HEK293 (cell line): ENCODE data around the gene KATNA1.

ENCODE experiments used
- BCL11A ChIP-seq: fragments of 450-650 bp; formaldehyde crosslinking; IDR thresholded peaks from 2 replicates; pipeline ENCODE4 v1.5.1; 2016; ENCODE audit warnings: low read depth, missing biosample characterization, missing genetic modification characterization
- GLI4 ChIP-seq: fragments of 450-650 bp; formaldehyde crosslinking; IDR thresholded peaks from 2 replicates; pipeline ENCODE4 v1.5.1; 2016; ENCODE audit warnings: missing biosample characterization, missing genetic modification characterization
- HOXA7 ChIP-seq: sonication (generic); formaldehyde crosslinking; IDR thresholded peaks from 2 replicates; pipeline ENCODE4 v1.8.1; 2022; ENCODE audit warnings: missing genetic modification reagents, borderline replicate concordance
- HOXC10 ChIP-seq: sonication (generic); formaldehyde crosslinking; IDR thresholded peaks from 2 replicates; pipeline ENCODE4 v1.8.1; 2023; ENCODE audit warnings: mild to moderate bottlenecking, missing genetic modification reagents
- KLF1 ChIP-seq: fragments of 450-650 bp; formaldehyde crosslinking; IDR thresholded peaks from 2 replicates; pipeline ENCODE4 v1.5.1; 2016; ENCODE audit warnings: missing biosample characterization, missing genetic modification characterization
- MYNN ChIP-seq: fragments of 450-650 bp; formaldehyde crosslinking; IDR thresholded peaks from 2 replicates; pipeline ENCODE4 v1.5.1; 2016; ENCODE audit warnings: missing biosample characterization, missing genetic modification characterization, borderline replicate concordance
- YY1 ChIP-seq: fragments of 450-650 bp; formaldehyde crosslinking; IDR thresholded peaks from 2 replicates; pipeline ENCODE4 v1.5.1; 2018; ENCODE audit warnings: missing biosample characterization, missing genetic modification characterization
- YY2 ChIP-seq: fragments of 450-650 bp; formaldehyde crosslinking; IDR thresholded peaks from 2 replicates; pipeline ENCODE4 v1.5.1; 2016; ENCODE audit warnings: missing biosample characterization, missing genetic modification characterization
- ZBTB17 ChIP-seq: fragments of 450-650 bp; formaldehyde crosslinking; IDR thresholded peaks from 2 replicates; pipeline ENCODE4 v1.5.1; 2016; ENCODE audit warnings: missing biosample characterization, missing genetic modification characterization
- ZBTB8A ChIP-seq: fragments of 450-650 bp; formaldehyde crosslinking; IDR thresholded peaks from 2 replicates; pipeline ENCODE4 v1.5.1; 2016; ENCODE audit warnings: missing biosample characterization, missing genetic modification characterization
- ZEB2 ChIP-seq: fragments of 450-650 bp; formaldehyde crosslinking; IDR thresholded peaks from 2 replicates; pipeline ENCODE4 v1.5.1; 2016; ENCODE audit warnings: missing biosample characterization, missing genetic modification characterization
- ZNF155 ChIP-seq: fragments of 450-650 bp; formaldehyde crosslinking; IDR thresholded peaks from 2 replicates; pipeline ENCODE4 v1.5.1; 2016; ENCODE audit warnings: missing biosample characterization, missing genetic modification characterization
- ZNF157 ChIP-seq: fragments of 450-650 bp; formaldehyde crosslinking; IDR thresholded peaks from 2 replicates; pipeline ENCODE4 v1.5.1; 2016; ENCODE audit warnings: missing biosample characterization, missing genetic modification characterization
- ZNF16 ChIP-seq: fragments of 450-650 bp; formaldehyde crosslinking; IDR thresholded peaks from 2 replicates; pipeline ENCODE4 v1.5.1; 2016; ENCODE audit warnings: low read depth, missing biosample characterization, missing genetic modification characterization
- ZNF175 ChIP-seq: fragments of 450-650 bp; formaldehyde crosslinking; IDR thresholded peaks from 2 replicates; pipeline ENCODE4 v1.5.1; 2016; ENCODE audit warnings: missing biosample characterization, missing genetic modification characterization
- ZNF184 ChIP-seq: fragments of 450-650 bp; IDR thresholded peaks from 2 replicates; pipeline ENCODE4 v1.5.1; 2018; ENCODE audit warnings: missing biosample characterization, mild to moderate bottlenecking, missing genetic modification characterization
- ZNF24 ChIP-seq: fragments of 450-650 bp; formaldehyde crosslinking; IDR thresholded peaks from 2 replicates; pipeline ENCODE4 v1.5.1; 2016; ENCODE audit warnings: missing biosample characterization, missing genetic modification characterization
- ZNF311 ChIP-seq: fragments of 450-650 bp; formaldehyde crosslinking; IDR thresholded peaks from 2 replicates; pipeline ENCODE4 v1.5.1; 2017; ENCODE audit warnings: missing biosample characterization, missing genetic modification characterization, borderline replicate concordance
- ZNF404 ChIP-seq: fragments of 450-650 bp; formaldehyde crosslinking; IDR thresholded peaks from 2 replicates; pipeline ENCODE4 v1.5.1; 2017; ENCODE audit warnings: missing biosample characterization, missing genetic modification characterization
- ZNF510 ChIP-seq: fragments of 450-650 bp; formaldehyde crosslinking; IDR thresholded peaks from 2 replicates; pipeline ENCODE4 v1.5.1; 2018; ENCODE audit warnings: mild to moderate bottlenecking, missing genetic modification characterization, missing biosample characterization; ENCODE audit not compliant: insufficient replicate concordance
- ZNF514 ChIP-seq: fragments of 450-650 bp; formaldehyde crosslinking; IDR thresholded peaks from 2 replicates; pipeline ENCODE4 v1.5.1; 2016; ENCODE audit warnings: missing biosample characterization, missing genetic modification characterization
- ZNF529 ChIP-seq: fragments of 450-650 bp; formaldehyde crosslinking; IDR thresholded peaks from 2 replicates; pipeline ENCODE4 v1.5.1; 2017; ENCODE audit warnings: missing genetic modification characterization, missing biosample characterization; ENCODE audit not compliant: insufficient replicate concordance
- ZNF558 ChIP-seq: fragments of 450-650 bp; formaldehyde crosslinking; IDR thresholded peaks from 2 replicates; pipeline ENCODE4 v1.5.1; 2016; ENCODE audit warnings: missing biosample characterization, missing genetic modification characterization
- ZNF561 ChIP-seq: fragments of 450-650 bp; IDR thresholded peaks from 2 replicates; pipeline ENCODE4 v1.5.1; 2018; ENCODE audit warnings: missing biosample characterization, missing genetic modification characterization, borderline replicate concordance
- ZNF707 ChIP-seq: fragments of 450-650 bp; formaldehyde crosslinking; IDR thresholded peaks from 2 replicates; pipeline ENCODE4 v1.5.1; 2016; ENCODE audit warnings: missing biosample characterization, missing genetic modification characterization
- ZNF792 ChIP-seq: fragments of 450-650 bp; formaldehyde crosslinking; IDR thresholded peaks from 2 replicates; pipeline ENCODE4 v1.5.1; 2016; ENCODE audit warnings: missing biosample characterization, missing genetic modification characterization
- ZNF830 ChIP-seq: fragments of 450-650 bp; IDR thresholded peaks from 2 replicates; pipeline ENCODE4 v1.5.0; 2018; ENCODE audit warnings: missing biosample characterization, missing genetic modification characterization, low read depth, mild to moderate bottlenecking, moderate library complexity
- TF ChIP-seq, protein P1 (sequence below): fragments of 450-650 bp; formaldehyde crosslinking; IDR thresholded peaks from 2 replicates; pipeline ENCODE4 v1.5.1; 2016; ENCODE audit warnings: missing biosample characterization, missing genetic modification characterization
- TF ChIP-seq, protein P2 (sequence below): fragments of 450-650 bp; formaldehyde crosslinking; IDR thresholded peaks from 2 replicates; pipeline ENCODE4 v1.5.1; 2016; ENCODE audit warnings: missing biosample characterization, missing genetic modification characterization
- TF ChIP-seq, protein P3 (sequence below): fragments of 450-650 bp; formaldehyde crosslinking; IDR thresholded peaks from 2 replicates; pipeline ENCODE4 v1.5.1; 2016; ENCODE audit warnings: missing biosample characterization, missing genetic modification characterization
- TF ChIP-seq, protein P4 (sequence below): fragments of 450-650 bp; formaldehyde crosslinking; IDR thresholded peaks from 2 replicates; pipeline ENCODE4 v1.5.1; 2016; ENCODE audit warnings: missing biosample characterization, missing genetic modification characterization
- TF ChIP-seq, protein P5 (sequence below): fragments of 450-650 bp; formaldehyde crosslinking; IDR thresholded peaks from 2 replicates; pipeline ENCODE4 v1.5.1; 2017; ENCODE audit warnings: missing biosample characterization, missing genetic modification characterization

KATNA1 gene

DNA sequence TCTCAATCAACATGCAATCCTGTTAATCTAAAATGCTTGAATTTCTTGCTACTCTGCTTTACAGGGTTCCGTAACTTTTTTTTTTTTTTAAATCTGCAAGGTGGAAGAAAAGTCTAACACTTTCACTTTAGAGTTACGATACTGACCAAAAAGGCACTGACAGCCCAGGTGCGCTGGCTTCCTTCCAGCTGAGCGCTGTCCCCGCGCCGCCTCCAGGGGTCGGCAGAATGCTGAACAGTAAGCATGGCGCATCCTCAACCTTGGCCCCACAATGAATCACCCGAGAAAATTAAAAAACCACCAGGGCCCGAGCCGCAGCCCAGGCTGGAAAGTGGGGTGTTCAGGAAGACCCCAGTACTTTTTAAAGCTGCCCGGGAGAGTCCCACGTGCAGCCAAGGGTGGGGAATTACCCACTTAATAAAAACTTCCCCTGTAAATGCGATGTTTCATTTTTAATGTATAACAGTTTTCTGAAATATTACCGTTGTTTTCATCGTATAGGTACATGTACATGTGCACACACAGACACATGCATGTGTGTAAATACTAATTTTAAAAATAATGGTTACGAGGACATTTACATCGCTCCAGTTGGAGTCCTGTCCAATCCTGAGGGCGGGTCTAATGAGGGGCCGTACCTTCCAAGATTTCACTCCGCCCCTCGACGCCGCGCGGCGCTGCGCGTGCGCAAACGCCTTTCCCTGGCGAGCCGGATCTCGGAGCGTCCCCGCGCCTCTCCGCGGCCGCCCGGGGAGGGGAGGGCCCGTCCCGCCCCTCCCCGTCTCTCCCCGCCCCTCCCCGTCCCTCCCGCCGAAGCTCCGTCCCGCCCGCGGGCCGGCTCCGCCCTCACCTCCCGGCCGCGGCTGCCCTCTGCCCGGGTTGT, 82.7 kb downstream of the KATNA1 start, which contains the start of gene GINM1 (continued):
- no peak for TF ChIP-seq MYNN (tag by site-specific recombination)
- TF ChIP-seq ZBTB17 (tag by site-specific recombination), result peak; percentile 45; the same call in 1 of the 2 replicates
- peak; percentile 56; the same call in 1 of the 2 replicates for TF ChIP-seq ZNF561 (tag by site-specific recombination)
- TF ChIP-seq BCL11A (tag by site-specific recombination), result 0 out of 2 replicates have a peak, but pooled peaks have one; percentile 36
- TF ChIP-seq, protein P1, sequence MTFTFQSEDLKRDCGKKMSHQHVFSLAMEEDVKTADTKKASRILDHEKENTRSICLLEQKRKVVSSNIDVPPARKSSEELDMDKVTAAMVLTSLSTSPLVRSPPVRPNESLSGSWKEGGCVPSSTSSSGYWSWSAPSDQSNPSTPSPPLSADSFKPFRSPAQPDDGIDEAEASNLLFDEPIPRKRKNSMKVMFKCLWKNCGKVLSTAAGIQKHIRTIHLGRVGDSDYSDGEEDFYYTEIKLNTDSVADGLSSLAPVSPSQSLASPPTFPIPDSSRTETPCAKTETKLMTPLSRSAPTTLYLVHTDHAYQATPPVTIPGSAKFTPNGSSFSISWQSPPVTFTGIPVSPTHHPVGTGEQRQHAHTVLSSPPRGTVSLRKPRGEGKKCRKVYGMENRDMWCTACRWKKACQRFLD, result no peak
- TF ChIP-seq ZNF175 (tag by site-specific recombination), result no peak
- no peak for TF ChIP-seq YY2
- TF ChIP-seq, protein P2, sequence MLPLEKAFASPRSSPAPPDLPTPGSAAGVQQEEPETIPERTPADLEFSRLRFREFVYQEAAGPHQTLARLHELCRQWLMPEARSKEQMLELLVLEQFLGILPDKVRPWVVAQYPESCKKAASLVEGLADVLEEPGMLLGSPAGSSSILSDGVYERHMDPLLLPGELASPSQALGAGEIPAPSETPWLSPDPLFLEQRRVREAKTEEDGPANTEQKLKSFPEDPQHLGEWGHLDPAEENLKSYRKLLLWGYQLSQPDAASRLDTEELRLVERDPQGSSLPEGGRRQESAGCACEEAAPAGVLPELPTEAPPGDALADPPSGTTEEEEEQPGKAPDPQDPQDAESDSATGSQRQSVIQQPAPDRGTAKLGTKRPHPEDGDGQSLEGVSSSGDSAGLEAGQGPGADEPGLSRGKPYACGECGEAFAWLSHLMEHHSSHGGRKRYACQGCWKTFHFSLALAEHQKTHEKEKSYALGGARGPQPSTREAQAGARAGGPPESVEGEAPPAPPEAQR (tag by site-specific recombination), result no peak
- TF ChIP-seq HOXA7, result no peak
- TF ChIP-seq ZNF16 (tag by site-specific recombination), result no peak
- TF ChIP-seq ZNF558, result 0 out of 2 replicates have a peak, but pooled peaks have one; percentile 44
- TF ChIP-seq ZNF184, result no peak
- TF ChIP-seq ZNF24 (tag by site-specific recombination), result peak; percentile 52; the same call in 1 of the 2 replicates
- peak; percentile 13; the same call in 1 of the 2 replicates for TF ChIP-seq ZBTB8A (tag by site-specific recombination)
- TF ChIP-seq ZNF792 (tag by site-specific recombination), result no peak
- no peak for TF ChIP-seq ZNF155 (tag by site-specific recombination)
- no peak for TF ChIP-seq ZNF529 (tag by site-specific recombination)
- no peak for TF ChIP-seq ZNF404 (tag by site-specific recombination)
- no peak for TF ChIP-seq ZNF311 (tag by site-specific recombination)
- TF ChIP-seq HOXC10 (CRISPR knock-in tag), result no peak
- no peak for TF ChIP-seq ZNF510 (tag by site-specific recombination)
- no peak for TF ChIP-seq GLI4 (tag by site-specific recombination)
- peak; percentile 58; the same call in 1 of the 2 replicates for TF ChIP-seq YY1 (tag by site-specific recombination)
- TF ChIP-seq, protein P3, sequence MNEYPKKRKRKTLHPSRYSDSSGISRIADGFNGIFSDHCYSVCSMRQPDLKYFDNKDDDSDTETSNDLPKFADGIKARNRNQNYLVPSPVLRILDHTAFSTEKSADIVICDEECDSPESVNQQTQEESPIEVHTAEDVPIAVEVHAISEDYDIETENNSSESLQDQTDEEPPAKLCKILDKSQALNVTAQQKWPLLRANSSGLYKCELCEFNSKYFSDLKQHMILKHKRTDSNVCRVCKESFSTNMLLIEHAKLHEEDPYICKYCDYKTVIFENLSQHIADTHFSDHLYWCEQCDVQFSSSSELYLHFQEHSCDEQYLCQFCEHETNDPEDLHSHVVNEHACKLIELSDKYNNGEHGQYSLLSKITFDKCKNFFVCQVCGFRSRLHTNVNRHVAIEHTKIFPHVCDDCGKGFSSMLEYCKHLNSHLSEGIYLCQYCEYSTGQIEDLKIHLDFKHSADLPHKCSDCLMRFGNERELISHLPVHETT (tag by site-specific recombination), result no peak
- TF ChIP-seq, protein P4, sequence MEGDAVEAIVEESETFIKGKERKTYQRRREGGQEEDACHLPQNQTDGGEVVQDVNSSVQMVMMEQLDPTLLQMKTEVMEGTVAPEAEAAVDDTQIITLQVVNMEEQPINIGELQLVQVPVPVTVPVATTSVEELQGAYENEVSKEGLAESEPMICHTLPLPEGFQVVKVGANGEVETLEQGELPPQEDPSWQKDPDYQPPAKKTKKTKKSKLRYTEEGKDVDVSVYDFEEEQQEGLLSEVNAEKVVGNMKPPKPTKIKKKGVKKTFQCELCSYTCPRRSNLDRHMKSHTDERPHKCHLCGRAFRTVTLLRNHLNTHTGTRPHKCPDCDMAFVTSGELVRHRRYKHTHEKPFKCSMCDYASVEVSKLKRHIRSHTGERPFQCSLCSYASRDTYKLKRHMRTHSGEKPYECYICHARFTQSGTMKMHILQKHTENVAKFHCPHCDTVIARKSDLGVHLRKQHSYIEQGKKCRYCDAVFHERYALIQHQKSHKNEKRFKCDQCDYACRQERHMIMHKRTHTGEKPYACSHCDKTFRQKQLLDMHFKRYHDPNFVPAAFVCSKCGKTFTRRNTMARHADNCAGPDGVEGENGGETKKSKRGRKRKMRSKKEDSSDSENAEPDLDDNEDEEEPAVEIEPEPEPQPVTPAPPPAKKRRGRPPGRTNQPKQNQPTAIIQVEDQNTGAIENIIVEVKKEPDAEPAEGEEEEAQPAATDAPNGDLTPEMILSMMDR (tag by site-specific recombination), result peak; percentile 75
- peak; percentile 84 for TF ChIP-seq ZEB2 (tag by site-specific recombination)
- TF ChIP-seq ZNF830 (tag by site-specific recombination), result no peak
- TF ChIP-seq ZNF707 (tag by site-specific recombination), result no peak
- no peak for TF ChIP-seq KLF1 (tag by site-specific recombination)
- TF ChIP-seq, protein P5, sequence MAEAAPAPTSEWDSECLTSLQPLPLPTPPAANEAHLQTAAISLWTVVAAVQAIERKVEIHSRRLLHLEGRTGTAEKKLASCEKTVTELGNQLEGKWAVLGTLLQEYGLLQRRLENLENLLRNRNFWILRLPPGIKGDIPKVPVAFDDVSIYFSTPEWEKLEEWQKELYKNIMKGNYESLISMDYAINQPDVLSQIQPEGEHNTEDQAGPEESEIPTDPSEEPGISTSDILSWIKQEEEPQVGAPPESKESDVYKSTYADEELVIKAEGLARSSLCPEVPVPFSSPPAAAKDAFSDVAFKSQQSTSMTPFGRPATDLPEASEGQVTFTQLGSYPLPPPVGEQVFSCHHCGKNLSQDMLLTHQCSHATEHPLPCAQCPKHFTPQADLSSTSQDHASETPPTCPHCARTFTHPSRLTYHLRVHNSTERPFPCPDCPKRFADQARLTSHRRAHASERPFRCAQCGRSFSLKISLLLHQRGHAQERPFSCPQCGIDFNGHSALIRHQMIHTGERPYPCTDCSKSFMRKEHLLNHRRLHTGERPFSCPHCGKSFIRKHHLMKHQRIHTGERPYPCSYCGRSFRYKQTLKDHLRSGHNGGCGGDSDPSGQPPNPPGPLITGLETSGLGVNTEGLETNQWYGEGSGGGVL (tag by site-specific recombination), result no peak
- TF ChIP-seq ZNF514 (tag by site-specific recombination), result no peak
- no peak for TF ChIP-seq ZNF157 (tag by site-specific recombination)
